ENCODE results near the gene SOWAHC.

DNA sequence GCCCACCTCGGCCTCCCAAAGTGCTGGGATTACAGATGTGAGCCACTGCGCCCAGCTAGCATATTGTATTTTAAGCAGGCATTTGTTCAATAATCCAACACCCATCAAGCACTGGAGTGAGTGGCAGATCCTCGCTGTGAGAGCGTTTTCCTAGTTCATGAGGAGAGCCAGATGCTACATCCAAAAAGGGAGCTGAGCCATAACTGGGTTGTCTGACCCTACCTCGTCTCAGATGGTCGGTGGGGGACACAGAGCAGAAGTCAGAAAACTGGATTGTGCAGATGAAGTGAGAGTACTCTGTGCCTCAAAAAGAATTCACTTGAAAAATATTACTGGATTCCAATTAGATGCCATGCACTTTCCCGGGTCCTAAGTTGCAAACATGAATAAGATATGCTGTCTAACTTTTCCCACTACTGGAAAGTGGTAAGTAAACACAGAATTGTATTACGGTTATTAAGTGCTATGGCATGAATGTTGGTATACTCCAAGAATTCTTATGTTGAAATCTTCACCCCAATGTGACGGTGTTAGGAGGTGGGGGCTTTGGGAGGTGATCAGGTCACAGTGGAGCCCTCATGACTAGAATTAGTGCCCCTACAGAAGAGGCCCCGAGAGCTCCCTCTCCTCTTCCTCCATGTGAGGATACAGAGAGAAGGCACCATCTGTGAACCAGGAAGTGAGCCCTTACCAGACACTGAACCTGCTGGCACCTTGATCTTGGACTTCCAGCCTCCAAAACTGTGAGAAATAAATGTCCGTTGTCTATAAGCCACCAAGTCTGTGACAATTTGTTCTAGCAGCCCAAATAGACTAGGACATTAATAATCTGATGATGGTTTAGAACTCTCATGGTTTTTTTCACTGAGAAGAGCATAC is 21.5 kb downstream of the SOWAHC start:
- TF ChIP-seq KLF10 (tag by site-specific recombination; IDR thresholded peaks at IDR 0.05) (no peak), REST (tag by site-specific recombination; IDR thresholded peaks at IDR 0.05) (no peak), TSHZ1 (tag by site-specific recombination; IDR thresholded peaks at IDR 0.05; ENCODE audit: borderline replicate concordance) (no peak), MEIS1 (CRISPR knock-in tag; IDR thresholded peaks at IDR 0.05; ENCODE audit: borderline replicate concordance) (no peak), ZNF292 (tag by site-specific recombination; IDR thresholded peaks at IDR 0.05; ENCODE audit: borderline replicate concordance, low read depth) (no peak), ZNF423 (tag by site-specific recombination; IDR thresholded peaks at IDR 0.05) (no peak), SP7 (tag by site-specific recombination; IDR thresholded peaks at IDR 0.05) (no peak), ZNF274 (IDR thresholded peaks at IDR 0.05; ENCODE audit: low read length) (no peak), ZNF274 (tag by site-specific recombination; IDR thresholded peaks at IDR 0.05; ENCODE audit: borderline replicate concordance) (no peak), YY1 (tag by site-specific recombination; IDR thresholded peaks at IDR 0.05) (no peak), WT1 (tag by site-specific recombination; IDR thresholded peaks at IDR 0.05) (no peak), KLF9 (tag by site-specific recombination; IDR thresholded peaks at IDR 0.05; ENCODE audit: low read depth) (no peak)
- TF ChIP-seq, protein P1, sequence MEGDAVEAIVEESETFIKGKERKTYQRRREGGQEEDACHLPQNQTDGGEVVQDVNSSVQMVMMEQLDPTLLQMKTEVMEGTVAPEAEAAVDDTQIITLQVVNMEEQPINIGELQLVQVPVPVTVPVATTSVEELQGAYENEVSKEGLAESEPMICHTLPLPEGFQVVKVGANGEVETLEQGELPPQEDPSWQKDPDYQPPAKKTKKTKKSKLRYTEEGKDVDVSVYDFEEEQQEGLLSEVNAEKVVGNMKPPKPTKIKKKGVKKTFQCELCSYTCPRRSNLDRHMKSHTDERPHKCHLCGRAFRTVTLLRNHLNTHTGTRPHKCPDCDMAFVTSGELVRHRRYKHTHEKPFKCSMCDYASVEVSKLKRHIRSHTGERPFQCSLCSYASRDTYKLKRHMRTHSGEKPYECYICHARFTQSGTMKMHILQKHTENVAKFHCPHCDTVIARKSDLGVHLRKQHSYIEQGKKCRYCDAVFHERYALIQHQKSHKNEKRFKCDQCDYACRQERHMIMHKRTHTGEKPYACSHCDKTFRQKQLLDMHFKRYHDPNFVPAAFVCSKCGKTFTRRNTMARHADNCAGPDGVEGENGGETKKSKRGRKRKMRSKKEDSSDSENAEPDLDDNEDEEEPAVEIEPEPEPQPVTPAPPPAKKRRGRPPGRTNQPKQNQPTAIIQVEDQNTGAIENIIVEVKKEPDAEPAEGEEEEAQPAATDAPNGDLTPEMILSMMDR (tag by site-specific recombination; IDR thresholded peaks at IDR 0.05), result no peak
- TF ChIP-seq, protein P2, sequence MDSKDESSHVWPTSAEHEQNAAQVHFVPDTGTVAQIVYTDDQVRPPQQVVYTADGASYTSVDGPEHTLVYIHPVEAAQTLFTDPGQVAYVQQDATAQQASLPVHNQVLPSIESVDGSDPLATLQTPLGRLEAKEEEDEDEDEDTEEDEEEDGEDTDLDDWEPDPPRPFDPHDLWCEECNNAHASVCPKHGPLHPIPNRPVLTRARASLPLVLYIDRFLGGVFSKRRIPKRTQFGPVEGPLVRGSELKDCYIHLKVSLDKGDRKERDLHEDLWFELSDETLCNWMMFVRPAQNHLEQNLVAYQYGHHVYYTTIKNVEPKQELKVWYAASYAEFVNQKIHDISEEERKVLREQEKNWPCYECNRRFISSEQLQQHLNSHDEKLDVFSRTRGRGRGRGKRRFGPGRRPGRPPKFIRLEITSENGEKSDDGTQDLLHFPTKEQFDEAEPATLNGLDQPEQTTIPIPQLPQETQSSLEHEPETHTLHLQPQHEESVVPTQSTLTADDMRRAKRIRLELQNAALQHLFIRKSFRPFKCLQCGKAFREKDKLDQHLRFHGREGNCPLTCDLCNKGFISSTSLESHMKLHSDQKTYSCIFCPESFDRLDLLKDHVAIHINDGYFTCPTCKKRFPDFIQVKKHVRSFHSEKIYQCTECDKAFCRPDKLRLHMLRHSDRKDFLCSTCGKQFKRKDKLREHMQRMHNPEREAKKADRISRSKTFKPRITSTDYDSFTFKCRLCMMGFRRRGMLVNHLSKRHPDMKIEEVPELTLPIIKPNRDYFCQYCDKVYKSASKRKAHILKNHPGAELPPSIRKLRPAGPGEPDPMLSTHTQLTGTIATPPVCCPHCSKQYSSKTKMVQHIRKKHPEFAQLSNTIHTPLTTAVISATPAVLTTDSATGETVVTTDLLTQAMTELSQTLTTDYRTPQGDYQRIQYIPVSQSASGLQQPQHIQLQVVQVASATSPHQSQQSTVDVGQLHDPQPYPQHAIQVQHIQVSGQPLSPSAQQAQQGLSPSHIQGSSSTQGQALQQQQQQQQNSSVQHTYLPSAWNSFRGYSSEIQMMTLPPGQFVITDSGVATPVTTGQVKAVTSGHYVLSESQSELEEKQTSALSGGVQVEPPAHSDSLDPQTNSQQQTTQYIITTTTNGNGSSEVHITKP (tag by site-specific recombination; IDR thresholded peaks at IDR 0.05), result no peak
- TF ChIP-seq, protein P3, sequence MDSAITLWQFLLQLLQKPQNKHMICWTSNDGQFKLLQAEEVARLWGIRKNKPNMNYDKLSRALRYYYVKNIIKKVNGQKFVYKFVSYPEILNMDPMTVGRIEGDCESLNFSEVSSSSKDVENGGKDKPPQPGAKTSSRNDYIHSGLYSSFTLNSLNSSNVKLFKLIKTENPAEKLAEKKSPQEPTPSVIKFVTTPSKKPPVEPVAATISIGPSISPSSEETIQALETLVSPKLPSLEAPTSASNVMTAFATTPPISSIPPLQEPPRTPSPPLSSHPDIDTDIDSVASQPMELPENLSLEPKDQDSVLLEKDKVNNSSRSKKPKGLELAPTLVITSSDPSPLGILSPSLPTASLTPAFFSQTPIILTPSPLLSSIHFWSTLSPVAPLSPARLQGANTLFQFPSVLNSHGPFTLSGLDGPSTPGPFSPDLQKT (IDR thresholded peaks at IDR 0.05; ENCODE audit: borderline replicate concordance, low read depth, low read length), result no peak

All from HEK293 (cell line).